Fibroblast of villous mesenchyme (primary cell): ENCODE data around the gene IL10RA. TPM values are rescaled to one million over a fixed set of nuclear protein-coding genes. Genes with fewer than 3 reads are reported as not detected.

Experiments
- DNase-seq: peaks from one replicate; pipeline ENCODE4 v3.0.0-alpha.2; 2010; ENCODE audit warnings: low read depth
- H3K4me3 ChIP-seq: 2 replicates; pipeline ENCODE4 v1.5.1; 2011; ENCODE audit warnings: low read depth, mild to moderate bottlenecking, low read length
- total RNA-seq: library from RNA; depleted of rRNA; stranded (reverse); fragments of >200 nt; gene quantifications from 2 replicates; pipeline ENCODE4 v1.2.3, GENCODE V29; 2012
- TF ChIP-seq, protein P1 (sequence below): IDR thresholded peaks from 2 replicates; pipeline ENCODE4 v1.5.1; 2012; ENCODE audit warnings: low read depth, mild to moderate bottlenecking, low read length; ENCODE audit not compliant: insufficient read depth

The IL10RA gene
- total RNA-seq, 1 donor: not detected

GRCh38 chr11:117999354-117999993 lies 13.3 kb downstream of the IL10RA start:
- TF ChIP-seq, protein P1, sequence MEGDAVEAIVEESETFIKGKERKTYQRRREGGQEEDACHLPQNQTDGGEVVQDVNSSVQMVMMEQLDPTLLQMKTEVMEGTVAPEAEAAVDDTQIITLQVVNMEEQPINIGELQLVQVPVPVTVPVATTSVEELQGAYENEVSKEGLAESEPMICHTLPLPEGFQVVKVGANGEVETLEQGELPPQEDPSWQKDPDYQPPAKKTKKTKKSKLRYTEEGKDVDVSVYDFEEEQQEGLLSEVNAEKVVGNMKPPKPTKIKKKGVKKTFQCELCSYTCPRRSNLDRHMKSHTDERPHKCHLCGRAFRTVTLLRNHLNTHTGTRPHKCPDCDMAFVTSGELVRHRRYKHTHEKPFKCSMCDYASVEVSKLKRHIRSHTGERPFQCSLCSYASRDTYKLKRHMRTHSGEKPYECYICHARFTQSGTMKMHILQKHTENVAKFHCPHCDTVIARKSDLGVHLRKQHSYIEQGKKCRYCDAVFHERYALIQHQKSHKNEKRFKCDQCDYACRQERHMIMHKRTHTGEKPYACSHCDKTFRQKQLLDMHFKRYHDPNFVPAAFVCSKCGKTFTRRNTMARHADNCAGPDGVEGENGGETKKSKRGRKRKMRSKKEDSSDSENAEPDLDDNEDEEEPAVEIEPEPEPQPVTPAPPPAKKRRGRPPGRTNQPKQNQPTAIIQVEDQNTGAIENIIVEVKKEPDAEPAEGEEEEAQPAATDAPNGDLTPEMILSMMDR: no peak
- no peak overlapping the region for H3K4me3 ChIP-seq
- no peak for DNase-seq

DNA sequence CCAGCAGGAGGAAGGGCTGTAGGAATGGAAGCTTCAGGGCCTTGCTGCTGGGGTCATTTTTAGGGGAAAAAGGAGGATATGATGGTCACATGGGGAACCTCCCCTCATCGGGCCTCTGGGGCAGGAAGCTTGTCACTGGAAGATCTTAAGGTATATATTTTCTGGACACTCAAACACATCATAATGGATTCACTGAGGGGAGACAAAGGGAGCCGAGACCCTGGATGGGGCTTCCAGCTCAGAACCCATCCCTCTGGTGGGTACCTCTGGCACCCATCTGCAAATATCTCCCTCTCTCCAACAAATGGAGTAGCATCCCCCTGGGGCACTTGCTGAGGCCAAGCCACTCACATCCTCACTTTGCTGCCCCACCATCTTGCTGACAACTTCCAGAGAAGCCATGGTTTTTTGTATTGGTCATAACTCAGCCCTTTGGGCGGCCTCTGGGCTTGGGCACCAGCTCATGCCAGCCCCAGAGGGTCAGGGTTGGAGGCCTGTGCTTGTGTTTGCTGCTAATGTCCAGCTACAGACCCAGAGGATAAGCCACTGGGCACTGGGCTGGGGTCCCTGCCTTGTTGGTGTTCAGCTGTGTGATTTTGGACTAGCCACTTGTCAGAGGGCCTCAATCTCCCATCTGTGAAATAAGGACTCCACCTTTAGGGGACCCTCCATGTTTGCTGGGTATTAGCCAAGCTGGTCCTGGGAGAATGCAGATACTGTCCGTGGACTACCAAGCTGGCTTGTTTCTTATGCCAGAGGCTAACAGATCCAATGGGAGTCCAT lies 14.1 kb downstream of the IL10RA start:
- H3K4me3 ChIP-seq: no peak overlapping the region
- DNase-seq: no peak
- TF ChIP-seq, protein P1: no peak

GRCh38 chr11:118000850-118001228 lies 14.6 kb downstream of the IL10RA start:
- H3K4me3 ChIP-seq: no peak overlapping the region
- TF ChIP-seq, protein P1: no peak
- no peak for DNase-seq

- TF ChIP-seq, protein P1: no peak
- no peak overlapping the region for H3K4me3 ChIP-seq
- no peak for DNase-seq
Measured at GRCh38 chr11:118001494-118001971, 15.3 kb downstream of the IL10RA start.

- TF ChIP-seq, protein P1: no peak
- H3K4me3 ChIP-seq: no peak overlapping the region
- DNase-seq: no peak
Measured at GRCh38 chr11:118002010-118002540, 15.9 kb downstream of the IL10RA start.

DNA sequence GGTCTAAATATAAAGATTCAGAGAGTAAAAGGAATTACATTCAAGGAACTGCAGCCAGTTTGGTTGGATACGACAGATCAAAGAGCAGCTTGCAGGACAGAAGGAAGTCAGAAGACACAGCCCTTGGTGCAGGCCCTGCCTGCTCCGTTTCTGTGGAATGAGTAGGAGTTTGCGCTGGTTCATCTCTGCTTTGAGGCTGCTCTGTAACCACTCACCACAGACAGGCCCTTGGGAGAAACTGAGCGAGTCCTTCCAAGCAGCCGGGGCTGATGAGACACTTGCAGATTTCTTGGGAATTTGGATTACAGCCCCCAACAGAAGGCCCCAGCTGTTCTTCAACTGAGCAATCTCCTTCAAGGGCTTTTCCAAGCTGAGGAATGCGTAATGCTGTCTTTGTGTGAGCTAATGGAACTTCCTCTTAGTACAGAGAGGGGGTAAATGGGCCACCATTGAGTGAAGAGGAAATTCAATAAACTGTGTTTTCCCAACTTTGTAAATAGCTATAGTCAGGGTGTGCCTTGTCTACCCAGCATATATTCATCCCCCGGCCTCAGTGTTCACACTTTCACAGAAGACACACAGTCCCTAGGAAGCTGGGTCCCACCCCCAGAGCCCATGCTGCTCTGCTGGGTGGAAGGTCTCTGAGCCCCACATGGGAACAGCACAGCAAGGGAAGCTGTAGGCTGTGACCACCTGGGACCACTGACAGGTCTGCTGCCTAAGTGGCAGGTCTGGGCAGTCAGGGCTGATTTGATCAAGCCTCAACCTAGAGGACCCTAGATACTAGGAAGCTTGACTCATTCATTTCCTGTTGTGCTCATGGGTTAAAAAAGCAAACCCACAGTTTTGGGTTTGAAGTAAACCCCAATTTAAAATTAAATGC lies 16.6 kb downstream of the IL10RA start:
- TF ChIP-seq, protein P1: no peak
- peak; percentile 2 for DNase-seq
- H3K4me3 ChIP-seq: no peak overlapping the region
